GM12892 (cell line): ENCODE measurements around the gene VWA8.

Source experiments
- POLR2A ChIP-seq: IDR thresholded peaks from 2 replicates; pipeline ENCODE4 v1.6.1; 2011; ENCODE audit warnings: low read depth, low read length, control low read depth
- POLR2AphosphoS5 ChIP-seq: IDR thresholded peaks from 2 replicates; pipeline ENCODE4 v1.6.1; 2011; ENCODE audit warnings: low read depth, low read length, control low read depth
- TAF1 ChIP-seq: IDR thresholded peaks from 2 replicates; pipeline ENCODE4 v1.6.1; 2011; ENCODE audit warnings: low read depth, mild to moderate bottlenecking, control low read depth, low read length, borderline replicate concordance

DNA sequence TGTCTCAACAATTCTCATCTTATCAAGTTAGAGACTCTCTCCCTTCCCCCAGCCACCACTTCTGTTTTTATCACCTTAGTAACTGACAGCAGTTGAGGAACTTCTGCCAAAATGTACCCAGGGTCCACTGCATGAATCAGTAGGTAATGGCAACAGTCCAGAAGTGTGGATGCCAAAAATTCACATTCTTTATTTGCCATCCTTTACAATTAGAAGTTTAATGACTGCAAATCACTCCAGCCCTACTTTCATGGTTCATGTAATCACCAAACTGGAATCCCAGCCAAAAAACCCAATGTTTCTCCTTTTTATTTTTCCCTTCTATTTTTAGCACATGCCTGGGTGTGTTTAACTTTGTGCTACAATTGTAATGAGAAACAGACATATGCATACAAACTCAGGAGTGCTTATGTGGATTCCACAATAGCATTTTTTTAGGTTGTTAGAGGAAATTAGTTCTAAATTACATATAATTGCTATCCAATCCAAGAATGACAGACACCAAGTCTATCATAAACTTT, 260.1 kb downstream of the VWA8 start:
- no peak for TF ChIP-seq POLR2AphosphoS5
- no peak for TF ChIP-seq POLR2A
- no peak for TF ChIP-seq TAF1
